Neural cell (in vitro differentiated cells): ENCODE data around the gene FERD3L. TPM values are rescaled to one million over a fixed set of nuclear protein-coding genes. Genes with fewer than 3 reads are reported as not detected.
A peak's percentile ranks its signal among the peaks of the same experiment; 100 is the strongest.

Source experiments
- H2AFZ ChIP-seq: fragments of 200-600, 300-800 bp; sonication (generic), shearing (Covaris generic); 2 replicates; pipeline ENCODE4 v1.6.0; 2014; ENCODE audit warnings: low read depth, mild to moderate bottlenecking, antibody characterized with exemption, low read length, moderate library complexity
- H3F3A ChIP-seq: fragments of 200-600 bp; shearing (Covaris generic); 2 replicates; pipeline ENCODE4 v1.6.1; 2016; ENCODE audit warnings: mild to moderate bottlenecking, moderate library complexity, mixed read lengths, antibody characterized with exemption, low read length; ENCODE audit not compliant: insufficient read depth, poor library complexity, severe bottlenecking
- H3K27ac ChIP-seq: fragments of 200-600, 300-800 bp; sonication (generic), shearing (Covaris generic); 2 replicates; pipeline ENCODE4 v1.5.1; 2014; ENCODE audit warnings: mild to moderate bottlenecking, low read length, moderate library complexity
- H3K27me3 ChIP-seq: fragments of 300-800, 200-600 bp; sonication (generic), shearing (Covaris generic); 2 replicates; pipeline ENCODE4 v1.6.0; 2014; ENCODE audit warnings: mild to moderate bottlenecking, low read depth, low read length, moderate library complexity; ENCODE audit not compliant: insufficient read depth
- H3K36me3 ChIP-seq: fragments of 300-800, 200-600 bp; sonication (generic), shearing (Covaris generic); 2 replicates; pipeline ENCODE4 v1.5.1; 2014; ENCODE audit warnings: mild to moderate bottlenecking, antibody characterized with exemption, low read length, moderate library complexity; ENCODE audit not compliant: insufficient read depth
- H3K4me2 ChIP-seq: fragments of 300-800, 200-600 bp; sonication (generic), shearing (Covaris generic); 2 replicates; pipeline ENCODE4 v1.6.0; 2014; ENCODE audit warnings: mild to moderate bottlenecking, low read length
- H3K4me3 ChIP-seq: fragments of 300-800, 200-600 bp; sonication (generic), shearing (Covaris generic); 2 replicates; pipeline ENCODE4 v1.5.1; 2014; ENCODE audit warnings: mild to moderate bottlenecking, low read length, moderate library complexity
- H3K79me2 ChIP-seq: fragments of 200-600 bp; shearing (Covaris generic); replicated peaks from 2 replicates; pipeline ENCODE4 v1.6.0; 2014; ENCODE audit warnings: mild to moderate bottlenecking, low read length, moderate library complexity; ENCODE audit not compliant: insufficient read depth
- H3K9ac ChIP-seq: fragments of 300-800, 200-600 bp; sonication (generic), shearing (Covaris generic); 2 replicates; pipeline ENCODE4 v1.6.1; 2016; ENCODE audit warnings: mild to moderate bottlenecking, low read length, mixed read lengths
- H3K9me2 ChIP-seq: fragments of 200-600 bp; shearing (Covaris generic); 2 replicates; pipeline ENCODE4 v1.6.1; 2016; ENCODE audit warnings: mild to moderate bottlenecking, low read length, mixed read lengths; ENCODE audit not compliant: insufficient read depth
- H3K9me3 ChIP-seq: fragments of 200-600, 300-800 bp; sonication (generic), shearing (Covaris generic); 2 replicates; pipeline ENCODE4 v1.6.1; 2016; ENCODE audit warnings: mild to moderate bottlenecking, mixed run types, low read length, moderate library complexity, mixed read lengths
- H4K20me1 ChIP-seq: fragments of 200-600 bp; shearing (Covaris generic); 2 replicates; pipeline ENCODE4 v1.6.1; 2016; ENCODE audit warnings: mild to moderate bottlenecking, mixed run types; ENCODE audit not compliant: insufficient read depth
- CTCF ChIP-seq: fragments of 450-650 bp; IDR thresholded peaks from 2 replicates; pipeline ENCODE4 v1.5.1; 2014; ENCODE audit warnings: antibody characterized with exemption, mild to moderate bottlenecking, moderate library complexity; ENCODE audit not compliant: poor library complexity, severe bottlenecking
- EP300 ChIP-seq: fragments of 450-650 bp; conservative IDR thresholded peaks from 2 replicates; pipeline ENCODE4 v1.6.1; 2014; ENCODE audit warnings: antibody characterized with exemption, mild to moderate bottlenecking, moderate library complexity; ENCODE audit not compliant: poor library complexity, severe bottlenecking
- EZH2 ChIP-seq: fragments of 200-600, 300-800 bp; shearing (Covaris generic), sonication (generic); IDR thresholded peaks from 2 replicates; pipeline ENCODE4 v1.6.1; 2014; ENCODE audit warnings: antibody characterized with exemption, low read length, borderline replicate concordance, mild to moderate bottlenecking; ENCODE audit not compliant: insufficient read depth, poor library complexity, severe bottlenecking
- MXI1 ChIP-seq: fragments of 450-650 bp; conservative IDR thresholded peaks from 2 replicates; pipeline ENCODE4 v1.6.1; 2014; ENCODE audit warnings: antibody characterized with exemption, mild to moderate bottlenecking; ENCODE audit not compliant: poor library complexity, severe bottlenecking
- POLR2AphosphoS5 ChIP-seq: IDR thresholded peaks from 2 replicates; pipeline ENCODE4 v1.6.1; 2012
- RAD21 ChIP-seq: fragments of 450-650 bp; conservative IDR thresholded peaks from 2 replicates; pipeline ENCODE4 v1.6.1; 2014; ENCODE audit warnings: antibody characterized with exemption, mild to moderate bottlenecking, moderate library complexity
- REST ChIP-seq: IDR thresholded peaks from 2 replicates; pipeline ENCODE4 v1.6.1; 2012; ENCODE audit warnings: borderline replicate concordance
- SMC3 ChIP-seq: fragments of 450-650 bp; conservative IDR thresholded peaks from 2 replicates; pipeline ENCODE4 v1.6.1; 2014; ENCODE audit warnings: antibody characterized with exemption, mild to moderate bottlenecking, moderate library complexity; ENCODE audit not compliant: poor library complexity
- TAF1 ChIP-seq: IDR thresholded peaks from 2 replicates; pipeline ENCODE4 v1.6.1; 2012; ENCODE audit warnings: low read depth
- polyA plus RNA-seq: library from polyadenylated mRNA; depleted of rRNA; stranded (reverse); fragments of >200 nt; gene quantifications from 2 replicates; pipeline ENCODE4 v1.2.3, GENCODE V29; 2014

Gene FERD3L
- polyA plus RNA-seq, 1 donor from 2014 or later, result not detected

GRCh38 chr7:19146699-19147098 lies 1.5 kb upstream of the FERD3L start:
- Histone ChIP-seq H3K4me3 (no peak overlapping the region), H3K9ac (no peak overlapping the region), H3K9me2 (no peaks in the 10 kb centered on the region), H3K4me2 (no peak overlapping the region), H2AFZ (no peak overlapping the region), H3K27ac (no peak overlapping the region), H3F3A (no peaks in the 10 kb centered on the region), H3K9me3 (no peaks in the 10 kb centered on the region), H4K20me1 (no peaks in the 10 kb centered on the region), H3K36me3 (no peaks in the 10 kb centered on the region), H3K27me3 (peaks cover 72% of the 10 kb centered on the region), H3K79me2 (no peaks in the 10 kb centered on the region)
- TF ChIP-seq CTCF (no peak), RAD21 (no peak), EP300 (no peak), TAF1 (no peak), POLR2AphosphoS5 (no peak), REST (no peak), MXI1 (no peak), EZH2 (no peak), SMC3 (no peak)

GRCh38 chr7:19145434-19146115 lies 354 bp upstream of the FERD3L start:
- Histone ChIP-seq H3K27me3 (peaks cover 84% of the 10 kb centered on the region), H3K4me2 (no peak overlapping the region), H3F3A (no peaks in the 10 kb centered on the region), H2AFZ (no peak overlapping the region), H3K9ac (no peak overlapping the region), H3K27ac (no peak overlapping the region), H4K20me1 (no peaks in the 10 kb centered on the region), H3K9me3 (no peaks in the 10 kb centered on the region), H3K9me2 (no peaks in the 10 kb centered on the region), H3K36me3 (no peaks in the 10 kb centered on the region), H3K79me2 (no peaks in the 10 kb centered on the region), H3K4me3 (peak overlapping the region; percentile 50)
- TF ChIP-seq POLR2AphosphoS5 (no peak), SMC3 (no peak), MXI1 (no peak), TAF1 (no peak), RAD21 (no peak)
